CD8-positive, alpha-beta memory T cell (primary cell): ENCODE data around the gene NIT1. TPM values are rescaled to one million over a fixed set of nuclear protein-coding genes. Genes with fewer than 3 reads are reported as not detected.

Experiments
- CTCF ChIA-PET: fragments of 350-600 bp; sonication (Branson Sonifier 250); formaldehyde crosslinking; loops from one replicate; lab custom pipeline; 2021; ENCODE audit warnings: antibody characterized with exemption; lab: Charles Lee
- POLR2A ChIA-PET: fragments of 350-600 bp; sonication (Branson Sonifier 250); formaldehyde crosslinking; loops from one replicate; lab custom pipeline; 2021; ENCODE audit warnings: antibody characterized with exemption; lab: Charles Lee
- DNase-seq, 5 donors: peaks; one replicate each; pipeline versions ENCODE4 v3.0.0 to v3.0.0-alpha.2; 2020 to 2022; ENCODE audit warnings: mixed read lengths in 1 of 5
- H3K27ac ChIP-seq: one replicate; pipeline ENCODE4 v1.7.0; 2013; ENCODE audit warnings: low read depth, mild to moderate bottlenecking, low read length, moderate library complexity
- H3K27me3 ChIP-seq: 2 replicates; pipeline ENCODE4 v1.7.0; 2013; ENCODE audit warnings: low read length, mild to moderate bottlenecking; ENCODE audit not compliant: insufficient read depth, poor library complexity, severe bottlenecking
- H3K36me3 ChIP-seq: 2 replicates; pipeline ENCODE4 v1.7.0; 2013; ENCODE audit warnings: mild to moderate bottlenecking, low read length, moderate library complexity; ENCODE audit not compliant: insufficient read depth
- H3K4me1 ChIP-seq: 2 replicates; pipeline ENCODE4 v1.7.0; 2013; ENCODE audit warnings: mild to moderate bottlenecking, low read length, moderate library complexity; ENCODE audit not compliant: insufficient read depth
- H3K4me3 ChIP-seq: 2 replicates; pipeline ENCODE4 v1.7.0; 2013; ENCODE audit warnings: mild to moderate bottlenecking, low read length
- H3K9me3 ChIP-seq: 2 replicates; pipeline ENCODE4 v1.7.0; 2013; ENCODE audit warnings: mild to moderate bottlenecking, low read length
- H3K27ac Mint-ChIP-seq, 8 donors: one replicate each; pipeline ENCODE4 v1.8.0; 2020 to 2021; ENCODE audit warnings: mixed read lengths in 8 of 8, mild to moderate bottlenecking in 6 of 8, inconsistent platforms in 3 of 8, moderate library complexity in 3 of 8
- H3K27me3 Mint-ChIP-seq, 2 donors: one replicate each; pipeline ENCODE4 v1.8.0; 2020 to 2021; ENCODE audit warnings: mixed read lengths in 2 of 2, mild to moderate bottlenecking in 1 of 2, moderate library complexity in 1 of 2
- H3K36me3 Mint-ChIP-seq, 3 donors: one replicate each; pipeline ENCODE4 v1.8.0; 2020 to 2021; ENCODE audit warnings: mixed read lengths in 3 of 3, inconsistent platforms in 1 of 3, mild to moderate bottlenecking in 1 of 3
- H3K4me1 Mint-ChIP-seq, 3 donors: one replicate each; pipeline ENCODE4 v1.8.0; 2020 to 2021; ENCODE audit warnings: mixed read lengths in 3 of 3, inconsistent platforms in 1 of 3, mild to moderate bottlenecking in 1 of 3
- H3K4me3 Mint-ChIP-seq, 7 donors: one replicate each; pipeline ENCODE4 v1.8.0; 2020 to 2021; ENCODE audit warnings: mixed read lengths in 7 of 7, mild to moderate bottlenecking in 6 of 7, moderate library complexity in 4 of 7, inconsistent platforms in 2 of 7
- H3K9me3 Mint-ChIP-seq, 5 donors: one replicate each; pipeline ENCODE4 v1.8.0; 2020 to 2022; ENCODE audit warnings: mixed read lengths in 5 of 5, mild to moderate bottlenecking in 3 of 5, moderate library complexity in 2 of 5, inconsistent platforms in 1 of 5
- polyA plus RNA-seq: library from polyadenylated mRNA; unstranded; fragments of 300-500 nt; fragmentation: Illumina TruSeq; gene quantifications from one replicate; pipeline ENCODE4 v1.2.3, GENCODE V29; 2021
- total RNA-seq, 2 experiments: library from RNA; stranded (reverse); gene quantifications; one replicate each; pipeline ENCODE4 v1.2.3, GENCODE V29; 2021

Gene NIT1
- total and polyA plus RNA-seq, 3 experiments from 2014 or later = 16.7 to 36.3 (median 33.9) TPM

GRCh38 chr1:161086457-161086856 is 31.4 kb upstream of the NIT1 start:
- H3K36me3 ChIP-seq = no peaks in the 10 kb centered on the region
- ChIA-PET CTCF (interaction anchor here (1.1 to 4.0 kb wide), 2 partner anchors 11 to 90 kb away, joined by 3 to 14 read pairs; partner anchors contain the start of gene KLHDC9), POLR2A (no interaction called here)
- Mint-ChIP-seq H3K9me3 (no peaks in the 10 kb centered on the region), H3K27me3 (peaks cover 0 to 1% of the 10 kb centered on the region in 2 donors), H3K4me3 (no peak overlapping the region), H3K4me1 (peaks cover 0 to 2% (median 0%) of the 10 kb centered on the region in 3 donors), H3K27ac (no peak overlapping the region), H3K36me3 (no peaks in the 10 kb centered on the region)
- no peaks in the 10 kb centered on the region for H3K9me3 ChIP-seq
- H3K27me3 ChIP-seq = no peaks in the 10 kb centered on the region
- H3K27ac ChIP-seq = no peak overlapping the region
- no peak for DNase-seq
- no peak overlapping the region for H3K4me3 ChIP-seq
- H3K4me1 ChIP-seq = no peaks in the 10 kb centered on the region

DNA sequence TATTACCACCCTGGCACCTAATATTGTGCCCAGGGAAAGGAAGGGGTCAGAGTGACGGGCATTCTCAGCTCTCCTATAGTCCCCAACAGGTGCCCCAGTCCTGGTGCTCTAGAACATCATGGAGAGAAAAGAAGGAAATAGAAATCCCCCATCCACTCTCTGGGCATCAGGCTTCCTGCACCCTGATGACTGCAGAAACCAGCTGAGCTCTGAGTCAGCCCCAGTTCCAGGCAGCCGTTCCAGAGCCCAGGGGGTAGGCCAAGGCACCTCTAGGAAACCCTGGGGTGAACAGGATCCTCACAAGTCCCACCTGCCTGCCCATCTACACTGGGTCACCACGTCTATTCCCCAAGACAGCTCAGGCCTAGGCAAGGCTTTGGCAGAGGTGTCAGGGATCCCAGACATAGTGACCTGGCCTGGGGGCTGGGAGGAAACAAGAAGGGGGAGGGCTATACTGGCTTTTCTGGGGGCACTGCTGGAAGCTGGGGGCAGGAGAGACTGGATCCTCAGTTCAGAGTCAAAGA is 29.3 kb upstream of the NIT1 start:
- DNase-seq = no peak
- Histone ChIP-seq H3K36me3 (no peaks in the 10 kb centered on the region), H3K27me3 (no peaks in the 10 kb centered on the region), H3K27ac (no peak overlapping the region), H3K9me3 (no peaks in the 10 kb centered on the region), H3K4me1 (no peaks in the 10 kb centered on the region), H3K4me3 (no peak overlapping the region)
- CTCF ChIA-PET = interaction anchor here (0.9 to 1.7 kb wide), 2 partner anchors 9 to 92 kb away, joined by 3 to 4 read pairs; no protein-coding TSS in a partner anchor
- Mint-ChIP-seq H3K4me1 (peaks cover 0 to 2% (median 0%) of the 10 kb centered on the region in 3 donors), H3K27me3 (peaks cover 0 to 1% of the 10 kb centered on the region in 2 donors), H3K9me3 (no peaks in the 10 kb centered on the region), H3K36me3 (no peaks in the 10 kb centered on the region), H3K4me3 (no peak overlapping the region), H3K27ac (peak overlapping the region in 1 of 8 donors; percentile 88)
- POLR2A ChIA-PET = interaction anchor here (0.7 kb wide), 1 partner anchor 44 kb away, joined by 5 read pairs; no protein-coding TSS in a partner anchor

DNA sequence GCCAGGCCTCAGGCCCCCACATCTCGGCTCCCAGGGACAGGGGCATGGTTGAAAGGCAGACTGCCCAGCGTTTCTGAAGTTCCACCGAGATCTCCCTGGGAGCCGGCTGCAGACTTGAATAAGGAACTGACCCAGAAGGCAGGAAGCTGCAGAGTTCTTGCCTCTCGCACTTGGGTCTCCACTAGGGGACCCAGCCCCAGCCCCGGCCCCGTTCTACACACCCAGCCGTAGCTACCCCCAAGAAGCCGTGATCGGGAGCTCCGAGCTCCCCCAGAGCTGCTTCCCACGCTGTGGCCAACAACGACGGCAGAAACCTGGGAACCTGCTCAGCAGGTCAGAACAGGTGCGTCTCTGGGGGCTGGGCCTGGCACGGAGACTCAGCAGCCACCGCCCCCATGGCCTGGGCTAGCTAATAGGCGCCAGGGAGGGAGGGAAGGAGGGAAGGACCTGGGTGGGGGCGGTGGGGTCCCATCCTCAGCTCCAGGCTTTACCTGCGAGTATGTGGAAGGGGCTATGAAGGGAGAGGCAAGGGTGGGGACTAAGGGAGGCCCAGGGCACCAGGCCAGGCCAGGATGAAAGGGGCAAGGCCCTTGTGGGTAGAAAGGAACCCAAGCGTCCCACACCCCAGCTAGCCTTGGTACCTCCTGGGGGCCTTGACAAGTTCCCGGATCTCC is 28.5 kb upstream of the NIT1 start, which contains the start of gene NECTIN4:
Gene NECTIN4, minus strand, starts transcription at position 308 of the 674 bp plus-strand sequence. Its CDS starts 262 bp downstream, at position 46.
- Mint-ChIP-seq H3K9me3 (no peaks in the 10 kb centered on the region), H3K4me3 (no peak within 1 kb of the TSS), H3K36me3 (no peaks in the 10 kb centered on the region), H3K4me1 (peaks cover 0 to 2% (median 0%) of the 10 kb centered on the region in 3 donors), H3K27ac (peak within 1 kb of the TSS in 1 of 8 donors; percentile 88), H3K27me3 (peaks cover 0 to 1% of the 10 kb centered on the region in 2 donors)
- Histone ChIP-seq H3K4me1 (no peaks in the 10 kb centered on the region), H3K27me3 (no peaks in the 10 kb centered on the region), H3K4me3 (no peak within 1 kb of the TSS), H3K9me3 (no peaks in the 10 kb centered on the region), H3K36me3 (no peaks in the 10 kb centered on the region), H3K27ac (no peak within 1 kb of the TSS)
- ChIA-PET POLR2A (interaction anchor here (0.7 kb wide), 1 partner anchor 44 kb away, joined by 5 read pairs; no protein-coding TSS in a partner anchor), CTCF (interaction anchor here (0.9 to 1.7 kb wide), 2 partner anchors 8 to 93 kb away, joined by 3 to 4 read pairs; no protein-coding TSS in a partner anchor)
- DNase-seq = no peak

DNA sequence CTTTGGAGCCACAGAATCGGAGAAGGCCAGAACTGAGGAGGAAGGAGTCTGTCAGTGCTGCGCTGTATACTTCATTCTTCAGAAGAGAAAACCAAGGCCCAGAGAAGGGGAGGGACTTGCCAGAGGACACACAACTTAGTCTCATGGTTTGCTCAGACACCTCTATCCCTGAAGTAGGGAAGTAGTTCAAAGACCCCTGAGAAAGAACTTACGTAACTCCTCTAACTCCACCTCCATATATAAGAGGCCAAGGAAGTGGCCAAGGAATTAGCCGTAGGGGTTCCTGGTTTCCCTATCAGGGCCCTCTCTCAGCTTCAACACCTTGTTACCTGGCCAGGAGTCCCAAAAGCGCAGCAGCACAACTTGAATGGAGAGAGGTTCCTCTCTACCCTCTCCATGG is 28.0 kb upstream of the NIT1 start:
- Histone ChIP-seq H3K27ac (no peak overlapping the region), H3K4me3 (no peak overlapping the region), H3K27me3 (no peaks in the 10 kb centered on the region), H3K9me3 (no peaks in the 10 kb centered on the region), H3K4me1 (no peaks in the 10 kb centered on the region), H3K36me3 (no peaks in the 10 kb centered on the region)
- H3K27me3 Mint-ChIP-seq = peaks cover 0 to 1% of the 10 kb centered on the region in 2 donors
- H3K4me1 Mint-ChIP-seq = peaks cover 0 to 2% (median 0%) of the 10 kb centered on the region in 3 donors
- DNase-seq = no peak
- POLR2A ChIA-PET = interaction anchor here (0.5 kb wide), 1 partner anchor 51 kb away, joined by 3 read pairs; no protein-coding TSS in a partner anchor
- CTCF ChIA-PET = interaction anchor here (1.7 kb wide), 1 partner anchor 93 kb away, joined by 4 read pairs; no protein-coding TSS in a partner anchor
- no peak overlapping the region for H3K4me3 Mint-ChIP-seq
- no peak overlapping the region for H3K27ac Mint-ChIP-seq
- H3K9me3 Mint-ChIP-seq = no peaks in the 10 kb centered on the region
- no peaks in the 10 kb centered on the region for H3K36me3 Mint-ChIP-seq

GRCh38 chr1:161090617-161091016 is 27.3 kb upstream of the NIT1 start:
- H3K27me3 Mint-ChIP-seq = peaks cover 0 to 1% of the 10 kb centered on the region in 2 donors
- DNase-seq = peak in 1 of 5 donors; percentile 36
- H3K4me3 Mint-ChIP-seq = no peak overlapping the region
- Histone ChIP-seq H3K27me3 (no peaks in the 10 kb centered on the region), H3K27ac (no peak overlapping the region), H3K9me3 (no peaks in the 10 kb centered on the region), H3K36me3 (no peaks in the 10 kb centered on the region), H3K4me3 (no peak overlapping the region), H3K4me1 (no peaks in the 10 kb centered on the region)
- H3K4me1 Mint-ChIP-seq = peaks cover 0 to 2% (median 0%) of the 10 kb centered on the region in 3 donors
- H3K36me3 Mint-ChIP-seq = no peaks in the 10 kb centered on the region
- POLR2A ChIA-PET = interaction anchor here (0.5 to 0.6 kb wide), 2 partner anchors 51 to 71 kb away, joined by 3 read pairs; no protein-coding TSS in a partner anchor
- H3K27ac Mint-ChIP-seq = peak overlapping the region in 1 of 8 donors; percentile 51
- H3K9me3 Mint-ChIP-seq = no peaks in the 10 kb centered on the region
- CTCF ChIA-PET = no interaction called here

- no peaks in the 10 kb centered on the region for H3K9me3 ChIP-seq
- DNase-seq = no peak
- Mint-ChIP-seq H3K27me3 (peaks cover 0 to 1% of the 10 kb centered on the region in 2 donors), H3K27ac (no peak overlapping the region), H3K9me3 (no peaks in the 10 kb centered on the region), H3K4me1 (peaks cover 0 to 2% (median 0%) of the 10 kb centered on the region in 3 donors), H3K36me3 (no peaks in the 10 kb centered on the region), H3K4me3 (no peak overlapping the region)
- POLR2A ChIA-PET = interaction anchor here (0.6 kb wide), 1 partner anchor 71 kb away, joined by 3 read pairs; no protein-coding TSS in a partner anchor
- H3K27ac ChIP-seq = no peak overlapping the region
- no peaks in the 10 kb centered on the region for H3K4me1 ChIP-seq
- no peaks in the 10 kb centered on the region for H3K27me3 ChIP-seq
- H3K36me3 ChIP-seq = no peaks in the 10 kb centered on the region
- no peak overlapping the region for H3K4me3 ChIP-seq
- CTCF ChIA-PET = no interaction called here
Measured at GRCh38 chr1:161091093-161091492, 26.8 kb upstream of the NIT1 start.

GRCh38 chr1:161091796-161092507 is 26.0 kb upstream of the NIT1 start:
- Histone ChIP-seq H3K4me1 (peaks cover 2% of the 10 kb centered on the region), H3K36me3 (no peaks in the 10 kb centered on the region), H3K4me3 (no peak overlapping the region), H3K27ac (no peak overlapping the region), H3K27me3 (no peaks in the 10 kb centered on the region), H3K9me3 (no peaks in the 10 kb centered on the region)
- peak overlapping the region in 1 of 8 donors; percentile 25 for H3K27ac Mint-ChIP-seq
- peaks cover 0 to 9% (median 1%) of the 10 kb centered on the region in 3 donors for H3K4me1 Mint-ChIP-seq
- no peaks in the 10 kb centered on the region for H3K9me3 Mint-ChIP-seq
- no peak overlapping the region for H3K4me3 Mint-ChIP-seq
- ChIA-PET POLR2A (no interaction called here), CTCF (interaction anchor here (0.9 to 7.8 kb wide), 2 partner anchors 21 to 74 kb away, joined by 3 to 128 read pairs; partner anchors contain the start of genes ARHGAP30 and PPOX)
- H3K36me3 Mint-ChIP-seq = no peaks in the 10 kb centered on the region
- no peak for DNase-seq
- H3K27me3 Mint-ChIP-seq = peaks cover 0 to 8% of the 10 kb centered on the region in 2 donors
